ENCODE results near the gene HOXA6. TPM values are rescaled to one million over a fixed set of nuclear protein-coding genes. Genes with fewer than 3 reads are reported as not detected.

Gene HOXA6
- polyA plus RNA-seq, 1 donor from 2014 or later = 0.39 TPM

DNA sequence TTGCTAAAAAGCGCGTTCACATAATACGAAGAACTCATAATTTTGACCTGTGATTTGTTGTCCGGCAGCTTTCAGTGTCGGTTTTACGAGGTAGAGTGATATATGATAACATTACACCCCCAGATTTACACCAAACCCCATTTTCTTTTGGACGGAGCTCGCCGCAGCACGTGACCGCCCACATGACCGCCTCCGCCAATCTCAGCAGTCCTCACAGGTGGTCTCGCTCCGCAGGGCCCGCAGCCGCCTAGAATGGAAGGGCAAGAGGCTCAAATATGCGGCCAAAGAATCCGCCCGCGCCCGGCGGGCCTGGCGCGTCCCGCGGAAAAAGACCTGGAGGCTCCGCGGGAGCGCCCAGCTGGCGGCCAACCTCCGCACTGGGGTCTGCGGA is 8.9 kb upstream of the HOXA6 start, which contains the start of gene HOXA7:
Gene HOXA7 (minus strand): TSS at position 168 of the 391 bp plus-strand sequence. CDS start 130 bp downstream, at position 38.
- Mint-ChIP-seq H3K27me3 (peaks cover 68% of the 10 kb centered on the region), H3K4me3 (peak within 1 kb of the TSS; percentile 54 to 93 (median 89)), H3K4me1 (peaks cover 11 to 48% (median 16%) of the 10 kb centered on the region in 3 donors), H3K9me3 (peaks cover 0 to 17% (median 1%) of the 10 kb centered on the region in 3 donors), H3K36me3 (no peaks in the 10 kb centered on the region), H3K27ac (peak within 1 kb of the TSS; percentile 96 to 98 (median 97))

DNA sequence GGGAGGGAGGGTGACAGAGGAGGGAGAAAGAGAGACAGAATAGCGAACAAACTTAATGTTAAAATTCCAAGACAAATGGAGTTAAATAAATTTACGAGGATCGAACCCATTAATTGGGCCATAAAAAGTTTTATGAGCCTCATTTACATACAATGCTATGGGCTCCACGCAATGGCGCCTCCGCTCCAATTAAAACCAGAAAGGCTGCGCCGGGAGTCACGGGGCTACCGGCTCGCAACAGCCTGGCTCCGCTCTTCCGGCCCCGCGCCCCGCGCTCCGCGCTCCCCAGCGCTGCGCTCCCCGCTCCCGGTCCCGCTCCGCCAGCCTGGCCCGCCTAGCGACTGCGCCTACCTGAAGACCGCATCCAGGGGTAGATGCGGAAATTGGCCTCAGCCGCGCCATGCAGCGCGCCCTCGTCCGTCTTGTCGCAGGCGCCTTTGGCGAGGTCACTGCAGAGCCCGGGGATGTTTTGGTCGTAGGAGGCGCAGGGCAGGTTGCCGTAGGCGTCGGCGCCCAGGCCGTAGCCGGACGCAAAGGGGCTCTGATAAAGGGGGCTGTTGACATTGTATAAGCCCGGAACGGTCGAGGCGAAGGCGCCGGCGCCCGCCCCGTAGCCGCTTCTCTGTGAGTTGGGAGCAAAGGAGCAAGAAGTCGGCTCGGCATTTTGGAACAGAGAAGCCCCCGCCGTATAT is 8.4 kb upstream of the HOXA6 start:
- peaks cover 0 to 17% (median 1%) of the 10 kb centered on the region in 3 donors for H3K9me3 Mint-ChIP-seq
- peaks cover 70% of the 10 kb centered on the region for H3K27me3 Mint-ChIP-seq
- H3K4me3 Mint-ChIP-seq = peak overlapping the region; percentile 39 to 93 (median 89)
- H3K36me3 Mint-ChIP-seq = no peaks in the 10 kb centered on the region
- peaks cover 16 to 49% (median 18%) of the 10 kb centered on the region in 3 donors for H3K4me1 Mint-ChIP-seq
- H3K27ac Mint-ChIP-seq = peak overlapping the region; percentile 96 to 98 (median 97)

DNA sequence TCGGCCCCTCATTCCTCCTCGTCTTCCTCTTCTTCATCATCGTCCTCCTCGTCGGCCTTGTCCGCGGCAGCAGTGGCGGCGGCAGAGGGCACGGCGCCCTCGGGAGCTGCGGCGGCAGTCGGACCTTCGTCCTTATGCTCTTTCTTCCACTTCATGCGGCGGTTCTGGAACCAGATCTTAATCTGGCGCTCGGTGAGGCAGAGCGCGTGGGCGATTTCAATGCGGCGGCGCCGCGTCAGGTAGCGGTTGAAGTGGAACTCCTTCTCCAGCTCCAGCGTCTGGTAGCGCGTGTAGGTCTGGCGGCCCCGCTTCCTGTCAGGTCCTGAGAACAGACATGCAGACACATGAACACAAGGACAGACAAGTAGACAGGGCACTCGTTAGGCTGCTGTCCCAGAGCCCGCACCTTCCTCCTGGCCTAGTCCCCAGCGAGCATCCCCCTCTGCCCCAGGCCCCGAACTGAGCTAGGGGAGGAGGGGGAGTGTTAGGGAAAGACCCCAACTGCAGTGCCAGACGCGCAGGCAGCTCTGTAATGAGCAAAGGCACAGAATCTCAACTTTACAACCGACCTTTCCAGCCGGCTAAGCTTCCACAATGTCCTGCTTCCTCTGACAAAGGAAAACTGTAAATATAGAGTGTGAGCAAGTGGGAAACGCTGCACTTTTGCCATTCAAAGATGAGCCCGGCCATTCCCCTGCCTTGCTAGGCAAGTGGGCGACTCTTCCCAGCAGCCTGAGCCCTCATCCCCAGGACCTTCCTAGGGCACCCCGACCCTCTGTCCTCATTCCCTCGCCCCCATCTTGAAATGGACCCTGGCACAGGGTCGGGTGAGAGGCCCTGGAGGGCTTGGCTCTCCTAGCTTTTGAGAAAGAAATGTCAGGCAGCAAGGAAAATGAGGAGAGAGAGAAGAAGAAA is 7.6 kb upstream of the HOXA6 start:
- peaks cover 71% of the 10 kb centered on the region for H3K27me3 Mint-ChIP-seq
- no peaks in the 10 kb centered on the region for H3K36me3 Mint-ChIP-seq
- peaks cover 0 to 17% (median 1%) of the 10 kb centered on the region in 3 donors for H3K9me3 Mint-ChIP-seq
- peaks cover 17 to 51% (median 18%) of the 10 kb centered on the region in 3 donors for H3K4me1 Mint-ChIP-seq
- H3K4me3 Mint-ChIP-seq = peak overlapping the region; percentile 56 to 89 (median 78)
- peak overlapping the region; percentile 96 to 98 (median 97) for H3K27ac Mint-ChIP-seq

DNA sequence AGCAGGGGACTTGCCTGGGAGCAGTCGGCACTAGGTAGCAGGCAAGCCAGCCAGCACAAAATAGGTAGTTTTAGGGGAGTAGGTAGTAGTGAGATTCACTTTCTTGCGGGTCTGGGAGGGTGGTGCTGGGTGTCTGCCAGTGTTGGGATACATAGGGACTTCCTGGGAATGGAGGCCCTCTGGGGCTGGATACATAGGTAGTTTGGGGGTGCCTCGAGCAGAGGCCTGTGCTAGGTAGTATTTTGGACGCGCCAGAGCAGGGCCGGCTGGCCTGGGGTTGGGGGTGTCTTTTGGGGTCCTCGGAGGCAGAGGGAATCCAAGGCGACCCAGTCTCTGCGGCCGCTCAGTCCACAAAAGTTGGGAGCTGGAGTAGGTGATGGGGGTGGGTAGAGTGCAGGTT is 6.8 kb upstream of the HOXA6 start:
- peak overlapping the region in 3 of 4 donors; percentile 28 to 89 (median 56) for H3K4me3 Mint-ChIP-seq
- peak overlapping the region; percentile 96 to 98 (median 97) for H3K27ac Mint-ChIP-seq
- H3K9me3 Mint-ChIP-seq = peaks cover 0 to 17% (median 1%) of the 10 kb centered on the region in 3 donors
- H3K27me3 Mint-ChIP-seq = peaks cover 70% of the 10 kb centered on the region
- no peaks in the 10 kb centered on the region for H3K36me3 Mint-ChIP-seq
- H3K4me1 Mint-ChIP-seq = peaks cover 16 to 44% (median 17%) of the 10 kb centered on the region in 3 donors

DNA sequence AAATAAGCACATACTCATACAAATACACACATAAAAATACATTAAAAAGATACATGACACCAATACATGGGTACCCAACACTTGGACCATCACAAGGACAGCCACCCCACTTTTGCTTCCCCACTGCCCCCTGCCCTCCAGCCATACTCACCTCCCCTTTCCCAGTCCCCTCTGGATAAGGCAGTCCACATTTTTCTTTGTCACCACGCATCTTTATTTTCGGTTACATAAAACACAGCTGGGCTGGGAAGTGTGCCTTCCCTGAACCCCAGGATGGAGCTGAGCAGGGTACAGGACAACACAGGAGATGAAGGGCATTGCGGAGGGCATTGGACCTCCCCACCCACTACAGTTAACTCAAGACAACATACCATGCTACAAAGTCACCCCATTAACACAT is 6.0 kb upstream of the HOXA6 start:
- H3K9me3 Mint-ChIP-seq = peaks cover 0 to 17% (median 1%) of the 10 kb centered on the region in 3 donors
- H3K4me1 Mint-ChIP-seq = peaks cover 15 to 39% (median 17%) of the 10 kb centered on the region in 3 donors
- peak overlapping the region in 3 of 4 donors; percentile 13 to 89 (median 58) for H3K4me3 Mint-ChIP-seq
- no peaks in the 10 kb centered on the region for H3K36me3 Mint-ChIP-seq
- H3K27ac Mint-ChIP-seq = peak overlapping the region in 2 of 3 donors; percentile 33 to 98
- H3K27me3 Mint-ChIP-seq = peaks cover 72% of the 10 kb centered on the region

- H3K9me3 Mint-ChIP-seq = peaks cover 0 to 15% (median 1%) of the 10 kb centered on the region in 3 donors
- H3K4me3 Mint-ChIP-seq = peak overlapping the region in 2 of 4 donors; percentile 22 to 89
- peaks cover 72% of the 10 kb centered on the region for H3K27me3 Mint-ChIP-seq
- no peaks in the 10 kb centered on the region for H3K36me3 Mint-ChIP-seq
- peak overlapping the region; percentile 23 to 98 (median 94) for H3K27ac Mint-ChIP-seq
- peaks cover 19 to 37% (median 19%) of the 10 kb centered on the region in 3 donors for H3K4me1 Mint-ChIP-seq
Observed at GRCh38 chr7:27152816-27153442, 5.4 kb upstream of the HOXA6 start.

DNA sequence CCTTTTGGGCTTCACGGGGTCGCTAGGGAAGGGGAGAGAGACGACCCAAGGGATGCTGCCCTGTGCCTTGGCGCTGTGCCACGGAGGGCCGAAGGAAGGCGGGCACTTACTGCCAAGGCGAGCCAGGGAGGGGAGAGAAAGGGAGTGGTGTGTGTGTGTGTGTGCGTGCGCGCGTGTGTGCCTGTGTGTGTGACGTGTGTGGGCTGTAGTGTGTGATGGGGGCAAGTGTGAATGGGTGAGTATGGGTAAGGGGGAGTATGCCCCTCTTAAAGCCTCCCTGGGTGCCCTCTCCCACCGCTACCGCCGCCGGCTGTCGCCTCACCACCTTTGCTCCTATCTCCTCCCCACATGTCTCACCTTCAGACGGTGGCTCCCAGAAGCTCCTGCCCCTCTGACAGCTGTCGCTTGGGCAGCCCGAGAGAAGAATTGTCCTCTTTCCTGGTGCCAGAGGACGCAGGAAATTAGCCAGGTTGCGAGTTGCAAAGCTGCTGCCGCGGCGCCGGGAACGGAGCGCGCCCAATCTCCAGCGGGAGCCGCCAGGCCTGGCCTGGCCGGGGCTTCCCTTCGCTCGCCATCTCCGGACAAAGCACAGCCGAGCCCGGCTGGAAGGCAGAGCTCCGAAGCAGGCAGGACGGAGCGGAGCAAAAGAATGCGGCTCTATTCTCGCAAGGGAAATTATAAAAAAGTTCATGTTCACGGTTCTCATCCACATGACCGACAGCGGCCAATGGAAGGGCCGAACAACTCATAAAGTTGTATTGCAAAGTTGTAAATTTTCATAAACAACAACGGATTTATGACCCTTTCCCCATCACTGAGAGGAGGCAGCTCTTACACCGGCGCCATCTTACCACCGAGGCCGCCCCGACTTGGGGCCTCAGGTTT is 4.6 kb upstream of the HOXA6 start, which contains the start of gene HOXA3:
Gene HOXA3 (minus strand): TSS at position 653 of the 885 bp plus-strand sequence. CDS start 41,943 bp downstream, outside the sequence.
- H3K36me3 Mint-ChIP-seq = no peaks in the 10 kb centered on the region
- peaks cover 0 to 8% (median 1%) of the 10 kb centered on the region in 3 donors for H3K9me3 Mint-ChIP-seq
- H3K4me3 Mint-ChIP-seq = peak within 1 kb of the TSS; percentile 74 to 93 (median 88)
- peak within 1 kb of the TSS; percentile 94 to 98 (median 94) for H3K27ac Mint-ChIP-seq
- H3K4me1 Mint-ChIP-seq = peaks cover 17 to 36% (median 23%) of the 10 kb centered on the region in 3 donors
- H3K27me3 Mint-ChIP-seq = peaks cover 73% of the 10 kb centered on the region

GRCh38 chr7:27151341-27151930 is 3.9 kb upstream of the HOXA6 start:
- H3K4me3 Mint-ChIP-seq = peak overlapping the region; percentile 74 to 93 (median 88)
- peaks cover 0 to 8% (median 1%) of the 10 kb centered on the region in 3 donors for H3K9me3 Mint-ChIP-seq
- H3K4me1 Mint-ChIP-seq = peaks cover 19 to 38% (median 24%) of the 10 kb centered on the region in 3 donors
- peaks cover 76% of the 10 kb centered on the region for H3K27me3 Mint-ChIP-seq
- H3K36me3 Mint-ChIP-seq = no peaks in the 10 kb centered on the region
- H3K27ac Mint-ChIP-seq = peak overlapping the region; percentile 94 to 98 (median 94)

GRCh38 chr7:27150568-27151340 is 3.2 kb upstream of the HOXA6 start:
- Mint-ChIP-seq H3K27me3 (peaks cover 78% of the 10 kb centered on the region), H3K36me3 (no peaks in the 10 kb centered on the region), H3K4me3 (peak overlapping the region; percentile 74 to 93 (median 88)), H3K27ac (peak overlapping the region; percentile 94 to 98 (median 94)), H3K4me1 (peaks cover 19 to 40% (median 24%) of the 10 kb centered on the region in 3 donors), H3K9me3 (peaks cover 0 to 8% (median 1%) of the 10 kb centered on the region in 3 donors)

DNA sequence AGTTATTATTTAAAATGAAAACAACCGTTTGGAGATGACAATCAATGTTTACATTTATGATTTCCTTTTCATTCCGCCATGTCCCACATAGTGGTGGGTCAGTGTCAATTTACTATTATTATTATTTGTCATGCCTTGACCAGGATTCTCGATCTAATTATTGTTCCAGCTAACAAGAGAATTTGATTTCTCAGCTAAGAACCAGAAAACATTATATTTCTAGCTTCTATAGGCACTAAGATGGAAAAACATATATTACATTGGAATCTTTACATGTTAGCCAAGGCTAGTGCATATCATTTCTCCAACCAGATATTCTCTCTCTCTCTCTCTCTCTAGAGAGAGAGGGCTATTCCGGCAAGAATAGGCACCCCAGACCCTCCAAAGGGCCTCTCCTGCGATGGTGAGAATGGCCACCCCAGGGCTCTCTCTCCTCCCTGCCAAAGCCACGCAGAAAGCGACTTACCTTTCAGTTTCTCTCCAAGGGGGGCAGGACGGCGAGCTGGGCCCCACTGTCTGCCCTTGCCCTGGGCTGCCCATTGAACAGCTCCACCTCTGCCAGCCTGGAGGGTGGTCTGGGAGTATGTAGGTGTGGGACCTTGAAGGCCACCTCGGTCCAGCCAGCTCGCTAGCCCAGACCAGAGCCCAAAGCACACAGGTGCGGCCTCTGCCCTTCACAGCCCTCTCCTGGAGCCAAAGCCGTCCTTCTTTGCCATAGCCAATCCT is 2.4 kb upstream of the HOXA6 start:
- Mint-ChIP-seq H3K9me3 (peaks cover 0 to 4% (median 0%) of the 10 kb centered on the region in 3 donors), H3K36me3 (no peaks in the 10 kb centered on the region), H3K27me3 (peaks cover 73% of the 10 kb centered on the region), H3K27ac (peak overlapping the region in 2 of 3 donors; percentile 94 to 98), H3K4me1 (peaks cover 16 to 34% (median 24%) of the 10 kb centered on the region in 3 donors), H3K4me3 (peak overlapping the region in 3 of 4 donors; percentile 47 to 89 (median 66))

GRCh38 chr7:27148756-27149641 is 1.4 kb upstream of the HOXA6 start:
- peak overlapping the region in 3 of 4 donors; percentile 4 to 90 (median 89) for H3K4me3 Mint-ChIP-seq
- H3K4me1 Mint-ChIP-seq = peaks cover 14 to 27% (median 20%) of the 10 kb centered on the region in 3 donors
- H3K27me3 Mint-ChIP-seq = peaks cover 68% of the 10 kb centered on the region
- H3K36me3 Mint-ChIP-seq = no peaks in the 10 kb centered on the region
- H3K9me3 Mint-ChIP-seq = no peaks in the 10 kb centered on the region
- peak overlapping the region; percentile 83 to 98 (median 91) for H3K27ac Mint-ChIP-seq

Measured in IgD-negative memory B cell (primary cell).